Dermis blood vessel endothelial cell (primary cell): ENCODE results near the gene NHSL2. TPM values are rescaled to one million over a fixed set of nuclear protein-coding genes. Genes with fewer than 3 reads are reported as not detected.

ENCODE experiments used
- total RNA-seq: library from RNA; depleted of rRNA; stranded (reverse); fragments of >200 nt; gene quantifications from 2 replicates; pipeline ENCODE4 v1.2.3, GENCODE V29; 2014

NHSL2 gene
- total RNA-seq, 1 donor from 2014 or later: 28.6 TPM

Other genes with a start within 250 kb of the NHSL2 start
- not detected in 2 replicates for gene CXorf49, start 192.6 kb upstream of the NHSL2 start, total RNA-seq
- not detected in 2 replicates for gene CXorf49B, start 147.5 kb upstream of the NHSL2 start, total RNA-seq
- gene RTL5, start 221.1 kb downstream of the NHSL2 start, total RNA-seq: 0.47 and 0.51 TPM in 2 replicates